GM23338 (cell line): ENCODE results near the gene FAR1.
"Not testable (repeated sequence)": the region's sequence is repeated elsewhere in the genome, so short reads cannot be mapped to it uniquely, and the experiment has no call there.

Experiments used
- CREB1 ChIP-seq: fragments of 250-450 bp; sonication (Bioruptor Pico); IDR thresholded peaks from 2 replicates; pipeline ENCODE4 v1.5.0; 2020; ENCODE audit warnings: low read depth, mild to moderate bottlenecking, moderate library complexity
- CTCF ChIP-seq, 2 experiments: fragments of 200-600 bp in 1 of 2; sonication (generic) in 1 of 2; conservative IDR thresholded peaks; 2 replicates each; pipeline versions ENCODE4 v1.5.1 to v1.6.1; 2016 to 2017; ENCODE audit warnings: antibody characterized with exemption in 2 of 2, low read depth in 2 of 2, mild to moderate bottlenecking in 2 of 2, moderate library complexity in 1 of 2
- ETS1 ChIP-seq: IDR thresholded peaks from 2 replicates; pipeline ENCODE4 v1.6.1; 2016; ENCODE audit warnings: antibody characterized with exemption
- EZH2 ChIP-seq: fragments of 200-600 bp; sonication (generic); IDR thresholded peaks from one replicate; pipeline ENCODE4 v1.8.0; 2017; ENCODE audit warnings: antibody characterized with exemption, mild to moderate bottlenecking, low read depth; ENCODE audit not compliant: unreplicated experiment
- JUNB ChIP-seq: IDR thresholded peaks from one replicate; pipeline ENCODE4 v1.6.1; 2016; ENCODE audit warnings: antibody characterized with exemption; ENCODE audit not compliant: unreplicated experiment
- REST ChIP-seq: IDR thresholded peaks from one replicate; pipeline ENCODE4 v1.6.1; 2018; ENCODE audit warnings: antibody characterized with exemption; ENCODE audit not compliant: unreplicated experiment

- not testable (repeated sequence) for TF ChIP-seq CTCF (conservative IDR thresholded peaks at IDR 0.05; ENCODE audit: low read depth in 2 of 2); JUNB; CREB1 (CRISPR knock-in tag); REST; ETS1; EZH2
These were observed 39.8 kb upstream of the FAR1 start for GRCh38 chr11:13628634-13629033.
